Tibial artery (tissue), 4 donors: Measurements from ENCODE around the gene HNRNPK.
A peak's percentile ranks its signal among the peaks of the same experiment; 100 is the strongest.

Experiments
- DNase-seq, 2 donors: peaks; one replicate each; pipeline ENCODE4 v3.0.0-alpha.2; 2019
- H3K27ac ChIP-seq, 2 donors: fragments of 200-600 bp; sonication (generic) in 1 of 2; 1 replicate in 1 of 2; 2 replicates in 1 of 2; pipeline ENCODE4 v1.5.1; 2018 to 2019; ENCODE audit warnings: mild to moderate bottlenecking in 1 of 2
- H3K27me3 ChIP-seq, 2 donors: fragments of 200-600 bp; sonication (generic) in 1 of 2; one replicate each; pipeline versions ENCODE4 v1.5.1 to v1.6.0; 2016 to 2019
- H3K36me3 ChIP-seq, 3 donors: fragments of 200-600 bp; sonication (generic) in 2 of 3; one replicate each; pipeline ENCODE4 v1.5.1; 2016 to 2019; ENCODE audit warnings: mild to moderate bottlenecking in 2 of 3
- H3K4me1 ChIP-seq, 4 donors: fragments of 200-600 bp; sonication (generic) in 2 of 4; 1 replicate in 3 of 4; 2 replicates in 1 of 4; pipeline ENCODE4 v1.5.1; 2016 to 2019
- H3K4me3 ChIP-seq, 2 donors: fragments of 200-600 bp; sonication (generic) in 1 of 2; 1 replicate in 1 of 2; 2 replicates in 1 of 2; pipeline ENCODE4 v1.5.1; 2018 to 2019; ENCODE audit warnings: mild to moderate bottlenecking in 2 of 2
- H3K9me3 ChIP-seq, 3 donors: fragments of 200-600 bp; sonication (generic) in 1 of 3; one replicate each; pipeline ENCODE4 v1.5.1; 2016 to 2019
- intact Hi-C: fragments of 100-400 bp; cut with DNase I; formaldehyde crosslinking; loops from one replicate; pipeline ENCODE4 v1.15.0; 2023; ENCODE audit warnings: low total_unique reads
- TF ChIP-seq, protein P1 (sequence below), 2 experiments: fragments of 200-600 bp in 1 of 2; fragments of 450-650 bp in 1 of 2; IDR thresholded peaks; one replicate each; pipeline ENCODE4 v1.5.1; 2017 to 2019; ENCODE audit warnings: antibody characterized with exemption in 2 of 2, mild to moderate bottlenecking in 1 of 2, moderate library complexity in 1 of 2

The HNRNPK gene

DNA sequence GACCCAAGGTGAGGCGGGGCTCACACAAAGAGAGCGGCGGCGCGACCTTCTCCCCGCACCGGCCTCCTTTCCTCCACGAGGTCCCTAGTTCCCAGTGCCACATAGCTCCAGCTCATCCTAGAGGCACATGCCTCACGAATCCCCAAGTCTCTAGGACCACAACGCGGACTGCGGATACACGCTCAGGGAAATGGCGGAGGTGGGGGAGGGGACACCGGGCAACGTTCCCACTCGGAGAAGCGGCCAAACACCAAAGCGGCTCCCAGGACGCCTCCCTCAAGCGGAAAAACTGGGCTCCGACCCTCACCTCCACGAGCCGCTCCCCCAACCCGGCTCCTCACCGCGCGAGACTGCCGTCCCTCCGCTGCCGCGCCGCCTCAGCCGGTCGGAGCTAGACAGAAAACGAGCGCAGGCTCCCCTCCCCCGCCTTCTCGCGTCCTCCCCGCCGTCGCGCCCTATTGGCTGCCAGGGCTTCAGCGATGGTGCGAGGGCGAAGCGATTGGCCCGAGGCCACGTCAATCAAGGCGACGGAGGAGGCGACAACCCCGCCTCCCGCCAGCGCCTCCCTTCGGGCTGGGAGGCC, at the start of gene HNRNPK:
TSS of gene HNRNPK (minus strand) at position 404 of the 583 bp plus-strand sequence. CDS start 1,963 bp downstream, outside the sequence.
- peak within 1 kb of the TSS; percentile 90 for H3K4me3 ChIP-seq
- DNase-seq, result peak; percentile 98 to 99
- peaks cover 19 to 28% (median 21%) of the 10 kb centered on the region in 3 donors for H3K36me3 ChIP-seq
- TF ChIP-seq, protein P1, sequence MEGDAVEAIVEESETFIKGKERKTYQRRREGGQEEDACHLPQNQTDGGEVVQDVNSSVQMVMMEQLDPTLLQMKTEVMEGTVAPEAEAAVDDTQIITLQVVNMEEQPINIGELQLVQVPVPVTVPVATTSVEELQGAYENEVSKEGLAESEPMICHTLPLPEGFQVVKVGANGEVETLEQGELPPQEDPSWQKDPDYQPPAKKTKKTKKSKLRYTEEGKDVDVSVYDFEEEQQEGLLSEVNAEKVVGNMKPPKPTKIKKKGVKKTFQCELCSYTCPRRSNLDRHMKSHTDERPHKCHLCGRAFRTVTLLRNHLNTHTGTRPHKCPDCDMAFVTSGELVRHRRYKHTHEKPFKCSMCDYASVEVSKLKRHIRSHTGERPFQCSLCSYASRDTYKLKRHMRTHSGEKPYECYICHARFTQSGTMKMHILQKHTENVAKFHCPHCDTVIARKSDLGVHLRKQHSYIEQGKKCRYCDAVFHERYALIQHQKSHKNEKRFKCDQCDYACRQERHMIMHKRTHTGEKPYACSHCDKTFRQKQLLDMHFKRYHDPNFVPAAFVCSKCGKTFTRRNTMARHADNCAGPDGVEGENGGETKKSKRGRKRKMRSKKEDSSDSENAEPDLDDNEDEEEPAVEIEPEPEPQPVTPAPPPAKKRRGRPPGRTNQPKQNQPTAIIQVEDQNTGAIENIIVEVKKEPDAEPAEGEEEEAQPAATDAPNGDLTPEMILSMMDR (IDR thresholded peaks at IDR 0.05), result peak in 1 of 2 experiments; percentile 12
- peak within 1 kb of the TSS; percentile 98 to 99 for H3K27ac ChIP-seq
- intact Hi-C loops, result loop anchor here (5.0 to 10.0 kb wide), 2 partner anchors 58 to 195 kb away; partner anchors contain the start of gene KIF27
- no peaks in the 10 kb centered on the region for H3K27me3 ChIP-seq
- H3K4me1 ChIP-seq, result peaks cover 0 to 44% (median 16%) of the 10 kb centered on the region in 4 donors
- no peaks in the 10 kb centered on the region for H3K9me3 ChIP-seq

DNA sequence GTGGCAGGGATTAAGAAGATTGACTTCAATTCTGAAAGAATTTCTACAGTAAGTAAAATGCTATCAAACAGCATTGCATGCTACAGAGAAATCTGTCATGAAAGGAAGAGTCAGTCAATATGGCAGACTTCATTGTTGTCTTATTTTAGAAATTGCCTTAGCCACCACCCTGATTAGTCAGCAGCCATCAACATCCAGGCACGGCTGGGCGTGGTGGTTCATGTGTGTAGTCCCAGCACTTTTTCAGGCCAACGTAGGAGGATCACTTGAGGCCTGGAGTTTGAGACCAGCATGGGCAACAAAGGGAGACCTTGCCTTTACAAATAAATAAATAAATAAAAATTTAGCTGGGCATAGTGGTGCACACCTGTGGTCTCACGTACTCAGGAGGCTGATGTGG, 47.2 kb upstream of the HNRNPK start:
- Histone ChIP-seq H3K4me1 (no peaks in the 10 kb centered on the region), H3K27ac (no peak overlapping the region), H3K9me3 (no peaks in the 10 kb centered on the region), H3K27me3 (no peaks in the 10 kb centered on the region), H3K36me3 (no peaks in the 10 kb centered on the region), H3K4me3 (no peak overlapping the region)
- no peak for DNase-seq
- intact Hi-C loops, result no loop called here
- TF ChIP-seq, protein P1 (IDR thresholded peaks at IDR 0.05), result no peak

DNA sequence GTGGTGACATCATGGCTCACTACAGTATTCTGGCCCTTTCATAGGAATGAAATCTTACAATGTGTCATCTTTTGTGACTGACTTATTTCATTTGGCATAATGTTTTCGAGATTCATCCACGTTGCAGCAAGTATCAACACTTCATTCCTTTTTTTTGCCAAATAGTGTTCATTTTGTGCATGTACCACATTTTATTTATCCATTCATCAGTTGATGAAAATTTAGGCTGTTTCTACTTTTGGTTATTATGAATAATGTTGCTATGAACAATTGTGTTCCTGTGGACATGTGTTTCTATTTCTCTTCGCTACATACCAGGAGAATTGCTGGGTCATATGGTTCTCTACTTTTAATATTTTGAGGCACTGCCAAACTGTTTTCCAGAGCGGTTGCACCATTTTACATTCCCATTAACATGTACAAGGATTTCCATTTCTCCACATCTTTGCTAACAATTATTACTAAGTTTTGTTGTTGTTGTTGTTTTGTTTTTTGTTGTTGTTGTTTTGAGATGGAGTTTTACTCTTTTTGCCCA, 44.1 kb upstream of the HNRNPK start:
- Histone ChIP-seq H3K36me3 (no peaks in the 10 kb centered on the region), H3K4me3 (no peak overlapping the region), H3K9me3 (no peaks in the 10 kb centered on the region), H3K27me3 (no peaks in the 10 kb centered on the region), H3K4me1 (no peaks in the 10 kb centered on the region), H3K27ac (no peak overlapping the region)
- DNase-seq, result no peak
- TF ChIP-seq, protein P1 (IDR thresholded peaks at IDR 0.05), result no peak
- intact Hi-C loops, result no loop called here

DNA sequence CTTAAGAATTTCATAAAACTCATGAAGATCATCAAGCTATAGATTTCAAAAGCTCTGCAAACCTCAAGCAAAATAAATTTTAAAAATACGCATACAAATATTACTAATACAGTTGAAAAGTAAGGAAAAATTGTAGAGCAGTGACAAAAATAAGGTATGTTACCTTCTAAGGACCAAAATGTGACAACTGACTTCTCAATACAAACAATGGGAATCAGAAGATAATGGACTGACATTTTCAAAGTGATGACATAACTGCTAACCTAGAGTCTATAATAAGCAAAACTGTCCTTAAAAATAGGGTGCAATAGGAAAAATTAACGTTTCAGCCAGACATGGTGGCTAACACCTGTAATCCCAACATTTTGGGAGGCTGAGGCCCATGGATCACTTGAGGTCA, 27.6 kb upstream of the HNRNPK start:
- DNase-seq, result no peak
- TF ChIP-seq, protein P1 (IDR thresholded peaks at IDR 0.05), result no peak
- intact Hi-C loops, result no loop called here

DNA sequence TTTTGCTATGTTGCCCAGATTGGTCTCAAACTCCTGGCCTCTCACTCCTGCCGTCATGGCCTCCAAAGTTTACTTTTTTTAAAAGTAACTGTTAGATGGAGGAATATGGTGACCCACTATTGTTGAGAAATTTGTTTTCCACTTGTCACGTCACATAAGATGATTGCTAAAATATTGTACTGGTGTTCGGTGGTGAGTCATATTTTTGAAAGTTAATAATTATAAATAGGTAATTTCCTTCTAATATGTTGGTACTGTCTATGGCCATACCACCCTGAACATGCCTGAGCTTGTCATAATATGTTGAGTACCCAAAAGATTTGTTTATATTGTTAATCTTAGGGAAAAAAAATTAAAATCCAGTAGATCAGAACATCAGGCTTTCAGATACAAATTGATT, 23.2 kb upstream of the HNRNPK start:
- no peaks in the 10 kb centered on the region for H3K36me3 ChIP-seq
- H3K27ac ChIP-seq, result no peak overlapping the region
- no peaks in the 10 kb centered on the region for H3K27me3 ChIP-seq
- H3K4me3 ChIP-seq, result no peak overlapping the region
- DNase-seq, result no peak
- intact Hi-C loops, result no loop called here
- no peaks in the 10 kb centered on the region for H3K4me1 ChIP-seq
- TF ChIP-seq, protein P1 (IDR thresholded peaks at IDR 0.05), result no peak
- no peaks in the 10 kb centered on the region for H3K9me3 ChIP-seq

More for the DNA sequence above, 27.6 kb upstream of the HNRNPK start:
- H3K9me3 ChIP-seq, result no peaks in the 10 kb centered on the region
- H3K36me3 ChIP-seq, result no peaks in the 10 kb centered on the region
- no peaks in the 10 kb centered on the region for H3K4me1 ChIP-seq
- no peaks in the 10 kb centered on the region for H3K27me3 ChIP-seq
- H3K27ac ChIP-seq, result no peak overlapping the region
- no peak overlapping the region for H3K4me3 ChIP-seq
